GM23338 (cell line): ENCODE results near the gene BCKDHA. TPM values are rescaled to one million over a fixed set of nuclear protein-coding genes. Genes with fewer than 3 reads are reported as not detected.
"Not testable (repeated sequence)": the region's sequence is repeated elsewhere in the genome, so short reads cannot be mapped to it uniquely, and the experiment has no call there.

Experiments
- ATAC-seq: fragments of 200-7000 bp; cut with Tn5 transposase; 3 replicates; pipeline ENCODE4 v1.9.1; 2020
- DNase-seq: peaks from one replicate; pipeline ENCODE4 v3.0.0-alpha.2; 2015; ENCODE audit warnings: low spot score
- H2AFZ ChIP-seq: fragments of 200-600 bp; sonication (generic); 2 replicates; pipeline ENCODE4 v1.8.0; 2016; ENCODE audit warnings: antibody characterized with exemption, mild to moderate bottlenecking, moderate library complexity
- H3F3A ChIP-seq: fragments of 200-600 bp; sonication (generic); replicated peaks from 2 replicates; pipeline ENCODE4 v1.8.0; 2017; ENCODE audit warnings: antibody characterized with exemption, mixed run types, low read depth
- H3K27ac ChIP-seq: fragments of 200-600 bp; sonication (generic); 2 replicates; pipeline ENCODE4 v1.6.1; 2016; ENCODE audit warnings: low read depth
- H3K27me3 ChIP-seq: fragments of 200-600 bp; sonication (generic); 2 replicates; pipeline ENCODE4 v1.8.0; 2016; ENCODE audit warnings: mild to moderate bottlenecking, mixed run types, moderate library complexity; ENCODE audit not compliant: insufficient read depth
- H3K36me3 ChIP-seq: fragments of 200-600 bp; sonication (generic); 2 replicates; pipeline ENCODE4 v1.8.0; 2016; ENCODE audit warnings: mild to moderate bottlenecking; ENCODE audit not compliant: insufficient read depth
- H3K4me1 ChIP-seq: fragments of 200-600 bp; sonication (generic); 2 replicates; pipeline ENCODE4 v1.8.0; 2016; ENCODE audit warnings: mild to moderate bottlenecking, moderate library complexity; ENCODE audit not compliant: insufficient read depth
- H3K4me2 ChIP-seq: fragments of 200-600 bp; sonication (generic); 2 replicates; pipeline ENCODE4 v1.7.1; 2017; ENCODE audit warnings: mixed run types
- H3K4me3 ChIP-seq: fragments of 200-600 bp; sonication (generic); 2 replicates; pipeline ENCODE4 v1.6.1; 2016; ENCODE audit warnings: mixed run types
- H3K79me2 ChIP-seq: fragments of 200-600 bp; sonication (generic); replicated peaks from 2 replicates; pipeline ENCODE4 v1.8.0; 2017; ENCODE audit warnings: mild to moderate bottlenecking; ENCODE audit not compliant: insufficient read depth
- H3K9me2 ChIP-seq: fragments of 200-600 bp; sonication (generic); 2 replicates; pipeline ENCODE4 v1.8.0; 2017; ENCODE audit not compliant: insufficient read depth
- H4K20me1 ChIP-seq: fragments of 200-600 bp; sonication (generic); replicated peaks from 2 replicates; pipeline ENCODE4 v1.8.0; 2017; ENCODE audit warnings: mild to moderate bottlenecking; ENCODE audit not compliant: insufficient read depth
- H3K27ac Mint-ChIP-seq: 2 replicates; pipeline ENCODE4 v1.8.0; 2020; ENCODE audit warnings: inconsistent platforms, mild to moderate bottlenecking, moderate library complexity, mixed read lengths
- H3K27me3 Mint-ChIP-seq: 3 replicates; pipeline ENCODE4 v1.8.0; 2022; ENCODE audit warnings: low read depth, mild to moderate bottlenecking, moderate library complexity, mixed read lengths, inconsistent platforms; ENCODE audit not compliant: insufficient read depth, poor library complexity
- H3K36me3 Mint-ChIP-seq: 3 replicates; pipeline ENCODE4 v1.8.0; 2021; ENCODE audit warnings: low read depth, mild to moderate bottlenecking, inconsistent platforms, moderate library complexity, mixed read lengths
- H3K4me1 Mint-ChIP-seq: 3 replicates; pipeline ENCODE4 v1.8.0; 2020; ENCODE audit warnings: mild to moderate bottlenecking, inconsistent platforms, mixed read lengths
- H3K4me3 Mint-ChIP-seq: 3 replicates; pipeline ENCODE4 v1.8.0; 2021; ENCODE audit warnings: moderate library complexity, mild to moderate bottlenecking, inconsistent platforms, mixed read lengths
- H3K9me3 Mint-ChIP-seq: 3 replicates; pipeline ENCODE4 v1.8.0; 2020; ENCODE audit warnings: moderate library complexity, mild to moderate bottlenecking, inconsistent platforms, mixed read lengths
- CTCF ChIP-seq, 2 experiments: fragments of 200-600 bp in 1 of 2; sonication (generic) in 1 of 2; conservative IDR thresholded peaks; 2 replicates each; pipeline versions ENCODE4 v1.5.1 to v1.6.1; 2016 to 2017; ENCODE audit warnings: antibody characterized with exemption in 2 of 2, low read depth in 2 of 2, mild to moderate bottlenecking in 2 of 2, moderate library complexity in 1 of 2
- ETS1 ChIP-seq: IDR thresholded peaks from 2 replicates; pipeline ENCODE4 v1.6.1; 2016; ENCODE audit warnings: antibody characterized with exemption
- EZH2phosphoT487 ChIP-seq: fragments of 200-600 bp; sonication (generic); IDR thresholded peaks from one replicate; pipeline ENCODE4 v1.8.1; 2018; ENCODE audit warnings: antibody characterized with exemption; ENCODE audit not compliant: unreplicated experiment
- ZNF462 ChIP-seq: fragments of 250-450 bp; sonication (Bioruptor Pico); IDR thresholded peaks from 2 replicates; pipeline ENCODE4 v1.5.0; 2020; ENCODE audit warnings: mild to moderate bottlenecking, moderate library complexity
- polyA plus RNA-seq: library from polyadenylated mRNA; unstranded; fragments of >200 nt; fragmentation: Nextera tagmentation; extraction: Ambion mirVana; gene quantifications from 2 replicates; pipeline ENCODE4 v1.2.1, GENCODE V29; 2016
- total RNA-seq: library from RNA; depleted of rRNA; stranded (reverse); fragments of >200 nt; shearing (Covaris generic); gene quantifications from 2 replicates; pipeline ENCODE4 v1.2.3, GENCODE V29; 2014

BCKDHA gene
- total and polyA plus RNA-seq, 2 experiments from 2014 or later: 15.0 to 42.4 TPM

GRCh38 chr19:41407271-41407670, 9.7 kb downstream of the BCKDHA start (continued):
- TF ChIP-seq ETS1: no peak
- TF ChIP-seq ZNF462: no peak

- peaks cover 7% of the 10 kb centered on the region; the same call in 1 of the 2 replicates for H3F3A ChIP-seq
- peaks cover 8% of the 10 kb centered on the region for H3K4me1 Mint-ChIP-seq
- no peak for TF ChIP-seq EZH2phosphoT487
- peak; percentile 20 to 56; a peak in 2 of 4 replicates for TF ChIP-seq CTCF (conservative IDR thresholded peaks at IDR 0.05; ENCODE audit: low read depth in 2 of 2)
- no peak overlapping the region for H2AFZ ChIP-seq
- DNase-seq (peak; percentile 57), ATAC-seq (peak; percentile 81)
- H3K27me3 Mint-ChIP-seq: peaks cover 4% of the 10 kb centered on the region
- no peak overlapping the region for H3K4me3 Mint-ChIP-seq
- no peaks in the 10 kb centered on the region for H3K9me2 ChIP-seq
- H3K27ac Mint-ChIP-seq: no peak overlapping the region
- H3K9me3 Mint-ChIP-seq: no peaks in the 10 kb centered on the region
- no peak overlapping the region for H3K4me2 ChIP-seq
- H3K4me3 ChIP-seq: no peak overlapping the region
- no peaks in the 10 kb centered on the region for H3K79me2 ChIP-seq
- H3K36me3 Mint-ChIP-seq: no peaks in the 10 kb centered on the region; the same call in 2 of the 3 replicates
- no peaks in the 10 kb centered on the region for H3K27me3 ChIP-seq
- no peaks in the 10 kb centered on the region for H4K20me1 ChIP-seq
- H3K36me3 ChIP-seq: no peaks in the 10 kb centered on the region
- no peak overlapping the region for H3K27ac ChIP-seq
- H3K4me1 ChIP-seq: no peaks in the 10 kb centered on the region
These were observed 10.6 kb downstream of the BCKDHA start for GRCh38 chr19:41408256-41408655.

GRCh38 chr19:41408846-41409245, 11.2 kb downstream of the BCKDHA start:
- not testable (repeated sequence) for H3K9me2 ChIP-seq

More at GRCh38 chr19:41408846-41409245, 11.2 kb downstream of the BCKDHA start:
- not testable (repeated sequence) for H3K4me3 ChIP-seq, H3K4me1 ChIP-seq, H3K9me3 Mint-ChIP-seq, H3K4me2 ChIP-seq, H4K20me1 ChIP-seq, DNase-seq, H3K36me3 ChIP-seq, ATAC-seq, H2AFZ ChIP-seq, H3F3A ChIP-seq, H3K4me3 Mint-ChIP-seq, H3K36me3 Mint-ChIP-seq, H3K4me1 Mint-ChIP-seq, H3K79me2 ChIP-seq, H3K27ac ChIP-seq, H3K27me3 ChIP-seq, H3K27ac Mint-ChIP-seq, H3K27me3 Mint-ChIP-seq
